Osteoblast (primary cell): ENCODE data around the gene CCDC12. TPM values are rescaled to one million over a fixed set of nuclear protein-coding genes. Genes with fewer than 3 reads are reported as not detected.

Experiments
- DNase-seq: peaks from one replicate; pipeline ENCODE4 v3.0.0; 2011; ENCODE audit warnings: low spot score, mixed read lengths; ENCODE audit not compliant: insufficient read length; ENCODE audit errors: missing footprints
- H2AFZ ChIP-seq: 2 replicates; pipeline ENCODE4 v1.6.0; 2011; ENCODE audit warnings: mild to moderate bottlenecking, low read length
- H3K27ac ChIP-seq: 2 replicates; pipeline ENCODE4 v1.5.1; 2011; ENCODE audit warnings: mild to moderate bottlenecking, low read depth, low read length, moderate library complexity
- H3K27me3 ChIP-seq: 2 replicates; pipeline ENCODE4 v1.6.0; 2012; ENCODE audit warnings: mild to moderate bottlenecking, control low read depth, inconsistent platforms, low read length, moderate library complexity; ENCODE audit not compliant: insufficient read depth
- H3K36me3 ChIP-seq: 2 replicates; pipeline ENCODE4 v1.5.1; 2011; ENCODE audit warnings: mild to moderate bottlenecking, low read length, control low read depth, moderate library complexity; ENCODE audit not compliant: insufficient read depth
- H3K4me1 ChIP-seq: 2 replicates; pipeline ENCODE4 v1.5.1; 2011; ENCODE audit warnings: mild to moderate bottlenecking, low read length, control low read depth, moderate library complexity; ENCODE audit not compliant: insufficient read depth
- H3K4me2 ChIP-seq: 2 replicates; pipeline ENCODE4 v1.6.0; 2011; ENCODE audit warnings: mild to moderate bottlenecking, low read length; ENCODE audit not compliant: insufficient read depth
- H3K4me3 ChIP-seq: fragments of 200-600 bp; sonication (generic); 3 replicates; pipeline ENCODE4 v1.5.1; 2012; ENCODE audit warnings: mild to moderate bottlenecking, low read length, inconsistent platforms; ENCODE audit not compliant: insufficient read depth
- H3K79me2 ChIP-seq: 2 replicates; pipeline ENCODE4 v1.6.0; 2012; ENCODE audit warnings: mild to moderate bottlenecking, low read length, control low read depth, inconsistent platforms; ENCODE audit not compliant: insufficient read depth
- H3K9me3 ChIP-seq: 2 replicates; pipeline ENCODE4 v1.5.1; 2011; ENCODE audit warnings: low read depth, low read length, control low read depth
- H4K20me1 ChIP-seq: 2 replicates; pipeline ENCODE4 v1.6.0; 2012; ENCODE audit warnings: mild to moderate bottlenecking, low read length, control low read depth; ENCODE audit not compliant: insufficient read depth
- CTCF ChIP-seq: IDR thresholded peaks from 2 replicates; pipeline ENCODE4 v1.5.1; 2011; ENCODE audit warnings: mild to moderate bottlenecking, low read depth, low read length, moderate library complexity; ENCODE audit errors: extremely low read depth
- total RNA-seq: library from RNA; depleted of rRNA; stranded (reverse); fragments of >200 nt; gene quantifications from 2 replicates; pipeline ENCODE4 v1.2.3, GENCODE V29; 2012

Gene CCDC12
- total RNA-seq, 1 donor: 20.6 TPM

GRCh38 chr3:47016086-47016933, 39.8 kb upstream of the CCDC12 start:
- Histone ChIP-seq H3K27ac (peak overlapping the region; percentile 66), H3K4me3 (peak overlapping the region; percentile 22), H3K79me2 (peaks cover 23% of the 10 kb centered on the region), H3K36me3 (peaks cover 14% of the 10 kb centered on the region), H3K4me2 (peak overlapping the region; percentile 73), H2AFZ (no peak overlapping the region), H3K27me3 (no peaks in the 10 kb centered on the region), H4K20me1 (peaks cover 17% of the 10 kb centered on the region), H3K9me3 (no peaks in the 10 kb centered on the region), H3K4me1 (peaks cover 21% of the 10 kb centered on the region)
- TF ChIP-seq CTCF: no peak
- peak; percentile 36 for DNase-seq

GRCh38 chr3:47015151-47015550, 38.6 kb upstream of the CCDC12 start:
- no peak for TF ChIP-seq CTCF
- H3K79me2 ChIP-seq: peaks cover 13% of the 10 kb centered on the region
- H3K4me1 ChIP-seq: peaks cover 27% of the 10 kb centered on the region
- no peaks in the 10 kb centered on the region for H3K27me3 ChIP-seq
- H3K27ac ChIP-seq: no peak overlapping the region
- H3K36me3 ChIP-seq: peaks cover 14% of the 10 kb centered on the region
- H3K9me3 ChIP-seq: no peaks in the 10 kb centered on the region
- no peak overlapping the region for H3K4me2 ChIP-seq
- H3K4me3 ChIP-seq: no peak overlapping the region
- H4K20me1 ChIP-seq: peaks cover 7% of the 10 kb centered on the region
- peak; percentile 56 for DNase-seq
- no peak overlapping the region for H2AFZ ChIP-seq

- Histone ChIP-seq H3K27me3 (no peaks in the 10 kb centered on the region), H3K79me2 (peaks cover 6% of the 10 kb centered on the region), H2AFZ (no peak overlapping the region), H3K4me3 (no peak overlapping the region), H4K20me1 (peaks cover 7% of the 10 kb centered on the region), H3K36me3 (peaks cover 7% of the 10 kb centered on the region), H3K27ac (no peak overlapping the region), H3K4me1 (peaks cover 34% of the 10 kb centered on the region), H3K9me3 (no peaks in the 10 kb centered on the region), H3K4me2 (no peak overlapping the region)
- no peak for DNase-seq
- TF ChIP-seq CTCF: no peak
Observed at GRCh38 chr3:47014036-47014435, 37.5 kb upstream of the CCDC12 start.

GRCh38 chr3:47013231-47013630, 36.7 kb upstream of the CCDC12 start:
- no peak for DNase-seq
- H3K4me1 ChIP-seq: peaks cover 34% of the 10 kb centered on the region
- peaks cover 5% of the 10 kb centered on the region for H3K36me3 ChIP-seq
- H3K27ac ChIP-seq: no peak overlapping the region
- peaks cover 7% of the 10 kb centered on the region for H4K20me1 ChIP-seq
- no peaks in the 10 kb centered on the region for H3K27me3 ChIP-seq
- no peak overlapping the region for H2AFZ ChIP-seq
- H3K4me2 ChIP-seq: no peak overlapping the region
- no peak for TF ChIP-seq CTCF
- no peak overlapping the region for H3K4me3 ChIP-seq
- H3K79me2 ChIP-seq: peaks cover 3% of the 10 kb centered on the region
- no peaks in the 10 kb centered on the region for H3K9me3 ChIP-seq
